BLaER1 (cell line): ENCODE results near the gene AUTS2.

Source experiments
- H3K27ac ChIP-seq: shearing (Covaris generic); formaldehyde crosslinking; 2 replicates; pipeline ENCODE4 v1.8.1; 2022
- H3K27me3 ChIP-seq: shearing (Covaris generic); formaldehyde crosslinking; 2 replicates; pipeline ENCODE4 v1.8.1; 2022
- H3K36me3 ChIP-seq: shearing (Covaris generic); formaldehyde crosslinking; 2 replicates; pipeline ENCODE4 v1.8.1; 2022
- H3K4me1 ChIP-seq: shearing (Covaris generic); formaldehyde crosslinking; 2 replicates; pipeline ENCODE4 v1.8.1; 2022
- H3K4me2 ChIP-seq: shearing (Covaris generic); formaldehyde crosslinking; 2 replicates; pipeline ENCODE4 v1.8.1; 2022
- H3K4me3 ChIP-seq: shearing (Covaris generic); formaldehyde crosslinking; 2 replicates; pipeline ENCODE4 v1.8.1; 2022
- H3K9ac ChIP-seq: shearing (Covaris generic); formaldehyde crosslinking; 2 replicates; pipeline ENCODE4 v1.8.1; 2022
- H3K9me3 ChIP-seq: shearing (Covaris generic); formaldehyde crosslinking; 2 replicates; pipeline ENCODE4 v1.8.1; 2022
- H4K20me1 ChIP-seq: shearing (Covaris generic); formaldehyde crosslinking; 2 replicates; pipeline ENCODE4 v1.8.1; 2022
- Cebpa-rat ChIP-seq: shearing (Covaris generic); IDR thresholded peaks from 2 replicates; pipeline ENCODE4 v1.8.1; 2022

AUTS2 gene

GRCh38 chr7:69633122-69633831, 35.0 kb downstream of the AUTS2 start:
- Histone ChIP-seq H3K36me3 (peaks cover 14% of the 10 kb centered on the region), H3K9me3 (0 out of 2 replicates have a peak, but pooled peaks cover 6% of the 10 kb centered on the region), H3K4me2 (no peak overlapping the region), H4K20me1 (peaks cover 97% of the 10 kb centered on the region), H3K27ac (no peak overlapping the region), H3K4me1 (peaks cover 39% of the 10 kb centered on the region), H3K9ac (no peak overlapping the region), H3K27me3 (no peaks in the 10 kb centered on the region), H3K4me3 (no peak overlapping the region)
- no peak for TF ChIP-seq Cebpa-rat

GRCh38 chr7:69635555-69636185, 37.4 kb downstream of the AUTS2 start:
- Histone ChIP-seq H3K9ac (no peak overlapping the region), H3K4me2 (no peak overlapping the region), H3K36me3 (peaks cover 14% of the 10 kb centered on the region), H3K27ac (no peak overlapping the region), H3K4me1 (peaks cover 29% of the 10 kb centered on the region), H3K4me3 (no peak overlapping the region), H3K27me3 (no peaks in the 10 kb centered on the region), H3K9me3 (0 out of 2 replicates have a peak, but pooled peaks cover 6% of the 10 kb centered on the region), H4K20me1 (peaks cover 97% of the 10 kb centered on the region)
- TF ChIP-seq Cebpa-rat: no peak

GRCh38 chr7:69638674-69639073, 40.4 kb downstream of the AUTS2 start:
- peaks cover 31% of the 10 kb centered on the region for H3K4me1 ChIP-seq
- H3K9ac ChIP-seq: no peak overlapping the region

GRCh38 chr7:69640216-69640615, 41.9 kb downstream of the AUTS2 start:
- no peak for TF ChIP-seq Cebpa-rat
- H3K4me2 ChIP-seq: peak overlapping the region; percentile 10; the same call in 1 of the 2 replicates
- no peak overlapping the region for H3K9ac ChIP-seq

More at GRCh38 chr7:69638674-69639073, 40.4 kb downstream of the AUTS2 start:
- TF ChIP-seq Cebpa-rat: no peak
- Histone ChIP-seq H3K4me3 (no peak overlapping the region), H3K4me2 (no peak overlapping the region), H3K9me3 (no peaks in the 10 kb centered on the region), H4K20me1 (peaks cover 100% of the 10 kb centered on the region), H3K36me3 (peaks cover 14% of the 10 kb centered on the region), H3K27ac (no peak overlapping the region), H3K27me3 (no peaks in the 10 kb centered on the region)

GRCh38 chr7:69640925-69641594, 42.8 kb downstream of the AUTS2 start:
- H3K4me3 ChIP-seq: no peak overlapping the region
- H3K27ac ChIP-seq: no peak overlapping the region
- H3K4me1 ChIP-seq: peaks cover 54% of the 10 kb centered on the region
- H3K27me3 ChIP-seq: no peaks in the 10 kb centered on the region
- peak overlapping the region; percentile 31 for H3K4me2 ChIP-seq
- H3K9ac ChIP-seq: no peak overlapping the region
- H4K20me1 ChIP-seq: peaks cover 100% of the 10 kb centered on the region
- peaks cover 7% of the 10 kb centered on the region for H3K36me3 ChIP-seq
- no peak for TF ChIP-seq Cebpa-rat
- no peaks in the 10 kb centered on the region for H3K9me3 ChIP-seq

More at GRCh38 chr7:69640216-69640615, 41.9 kb downstream of the AUTS2 start:
- Histone ChIP-seq H4K20me1 (peaks cover 100% of the 10 kb centered on the region), H3K36me3 (peaks cover 7% of the 10 kb centered on the region), H3K4me3 (no peak overlapping the region), H3K27me3 (no peaks in the 10 kb centered on the region), H3K27ac (no peak overlapping the region), H3K9me3 (no peaks in the 10 kb centered on the region), H3K4me1 (peaks cover 46% of the 10 kb centered on the region)

GRCh38 chr7:69643265-69643664, 45.0 kb downstream of the AUTS2 start:
- no peak overlapping the region for H3K4me2 ChIP-seq
- no peak overlapping the region for H3K9ac ChIP-seq
- H3K36me3 ChIP-seq: no peaks in the 10 kb centered on the region
- no peak overlapping the region for H3K4me3 ChIP-seq
- H3K27ac ChIP-seq: no peak overlapping the region
- peaks cover 98% of the 10 kb centered on the region for H4K20me1 ChIP-seq
- no peaks in the 10 kb centered on the region for H3K9me3 ChIP-seq
- H3K27me3 ChIP-seq: no peaks in the 10 kb centered on the region
- peaks cover 76% of the 10 kb centered on the region for H3K4me1 ChIP-seq
- no peak for TF ChIP-seq Cebpa-rat

- no peak for TF ChIP-seq Cebpa-rat
- H3K4me1 ChIP-seq: peaks cover 82% of the 10 kb centered on the region
- no peak overlapping the region for H3K27ac ChIP-seq
- H3K27me3 ChIP-seq: no peaks in the 10 kb centered on the region
- H3K4me3 ChIP-seq: no peak overlapping the region
- no peak overlapping the region for H3K9ac ChIP-seq
- no peaks in the 10 kb centered on the region for H3K9me3 ChIP-seq
- H3K36me3 ChIP-seq: no peaks in the 10 kb centered on the region
- H3K4me2 ChIP-seq: no peak overlapping the region
- peaks cover 98% of the 10 kb centered on the region for H4K20me1 ChIP-seq
These were observed 45.6 kb downstream of the AUTS2 start for GRCh38 chr7:69643708-69644445.

- H3K9me3 ChIP-seq: no peaks in the 10 kb centered on the region
- no peaks in the 10 kb centered on the region for H3K27me3 ChIP-seq
- peak overlapping the region; percentile 23; the same call in 1 of the 2 replicates for H3K27ac ChIP-seq
- H3K4me1 ChIP-seq: peaks cover 86% of the 10 kb centered on the region
- H3K36me3 ChIP-seq: no peaks in the 10 kb centered on the region
- no peak overlapping the region for H3K4me3 ChIP-seq
- peaks cover 98% of the 10 kb centered on the region for H4K20me1 ChIP-seq
- no peak for TF ChIP-seq Cebpa-rat
- peak overlapping the region; percentile 60 for H3K4me2 ChIP-seq
- H3K9ac ChIP-seq: peak overlapping the region; percentile 35
These were observed 47.4 kb downstream of the AUTS2 start for GRCh38 chr7:69645683-69646082.

- Histone ChIP-seq H3K9me3 (no peaks in the 10 kb centered on the region), H3K27ac (no peak overlapping the region), H3K9ac (no peak overlapping the region), H3K4me1 (peaks cover 92% of the 10 kb centered on the region), H4K20me1 (peaks cover 98% of the 10 kb centered on the region), H3K36me3 (no peaks in the 10 kb centered on the region), H3K27me3 (no peaks in the 10 kb centered on the region), H3K4me3 (no peak overlapping the region), H3K4me2 (no peak overlapping the region)
- TF ChIP-seq Cebpa-rat: no peak
These were observed 52.9 kb downstream of the AUTS2 start for GRCh38 chr7:69651101-69651590.
